ENCODE measurements around the gene C1QL4. TPM values are rescaled to one million over a fixed set of nuclear protein-coding genes. Genes with fewer than 3 reads are reported as not detected.
"Not testable (repeated sequence)": the region's sequence is repeated elsewhere in the genome, so short reads cannot be mapped to it uniquely, and the experiment has no call there.

The C1QL4 gene
- total RNA-seq, 1 donor from 2014 or later = 0.63 TPM

DNA sequence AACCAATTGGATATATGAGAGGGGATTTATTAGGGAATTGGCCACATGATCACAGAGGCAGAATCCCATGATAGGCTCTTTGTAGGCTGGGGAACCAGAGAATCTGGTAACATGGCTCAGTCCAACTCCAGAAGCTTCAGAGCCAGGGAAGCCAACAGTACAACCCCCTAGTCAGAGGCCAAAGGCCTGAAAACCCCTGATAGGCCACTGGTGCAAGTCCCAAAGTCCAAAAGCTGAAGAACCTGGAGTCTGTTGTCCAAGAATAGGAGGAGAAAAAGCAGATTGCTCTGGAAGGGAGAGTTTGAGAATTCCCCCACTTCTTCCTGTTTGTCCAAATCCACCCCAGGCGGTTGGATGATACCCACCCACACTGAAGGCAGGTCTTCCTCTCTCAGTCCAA lies 22.2 kb downstream of the C1QL4 start:
- Mint-ChIP-seq H3K36me3 (ENCODE audit: low read depth) (no peaks in the 10 kb centered on the region), H3K27me3 (ENCODE audit: low read depth) (peaks cover 34% of the 10 kb centered on the region), H3K4me1 (no peaks in the 10 kb centered on the region), H3K27ac (ENCODE audit: unreplicated experiment) (no peak overlapping the region), H3K4me3 (no peak overlapping the region), H3K9me3 (no peaks in the 10 kb centered on the region)
- no peak for TF ChIP-seq CTCF (conservative IDR thresholded peaks at IDR 0.05)
- DNase-seq (ENCODE audit: low read depth, low spot score) = no peak

GRCh38 chr12:49310451-49311000 lies 26.5 kb downstream of the C1QL4 start:
- not testable (repeated sequence) for H3K4me3 Mint-ChIP-seq; H3K4me1 Mint-ChIP-seq; H3K36me3 Mint-ChIP-seq (ENCODE audit: low read depth); H3K27ac Mint-ChIP-seq (ENCODE audit: unreplicated experiment); DNase-seq (ENCODE audit: low read depth, low spot score); H3K9me3 Mint-ChIP-seq
- H3K27me3 Mint-ChIP-seq (ENCODE audit: low read depth) = peaks cover 55% of the 10 kb centered on the region

DNA sequence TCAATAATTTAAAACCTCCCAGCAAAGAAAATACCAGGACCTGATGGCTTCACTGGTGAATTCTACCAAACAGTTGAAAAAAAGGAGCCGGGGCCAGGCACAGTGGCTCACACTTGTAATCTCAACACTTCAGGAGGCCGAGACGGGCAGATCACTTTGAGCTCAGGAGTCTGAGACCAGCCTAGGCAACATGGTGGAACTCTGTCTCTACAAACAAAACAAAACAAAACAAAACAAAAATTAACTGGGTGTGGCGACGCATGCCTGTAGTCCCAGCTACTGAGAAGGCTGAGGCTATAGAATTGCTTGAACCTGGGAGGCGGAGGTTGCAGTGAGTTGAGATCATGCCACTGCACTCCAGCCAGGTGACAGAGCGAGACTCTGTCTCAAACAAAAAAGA lies 27.6 kb downstream of the C1QL4 start:
- H3K4me1 Mint-ChIP-seq = no peaks in the 10 kb centered on the region
- H3K36me3 Mint-ChIP-seq (ENCODE audit: low read depth) = no peaks in the 10 kb centered on the region
- no peaks in the 10 kb centered on the region for H3K9me3 Mint-ChIP-seq
- no peak for TF ChIP-seq CTCF (conservative IDR thresholded peaks at IDR 0.05)
- no peak overlapping the region for H3K4me3 Mint-ChIP-seq
- no peak overlapping the region for H3K27ac Mint-ChIP-seq (ENCODE audit: unreplicated experiment)
- DNase-seq (ENCODE audit: low read depth, low spot score) = no peak
- peaks cover 59% of the 10 kb centered on the region for H3K27me3 Mint-ChIP-seq (ENCODE audit: low read depth)

DNA sequence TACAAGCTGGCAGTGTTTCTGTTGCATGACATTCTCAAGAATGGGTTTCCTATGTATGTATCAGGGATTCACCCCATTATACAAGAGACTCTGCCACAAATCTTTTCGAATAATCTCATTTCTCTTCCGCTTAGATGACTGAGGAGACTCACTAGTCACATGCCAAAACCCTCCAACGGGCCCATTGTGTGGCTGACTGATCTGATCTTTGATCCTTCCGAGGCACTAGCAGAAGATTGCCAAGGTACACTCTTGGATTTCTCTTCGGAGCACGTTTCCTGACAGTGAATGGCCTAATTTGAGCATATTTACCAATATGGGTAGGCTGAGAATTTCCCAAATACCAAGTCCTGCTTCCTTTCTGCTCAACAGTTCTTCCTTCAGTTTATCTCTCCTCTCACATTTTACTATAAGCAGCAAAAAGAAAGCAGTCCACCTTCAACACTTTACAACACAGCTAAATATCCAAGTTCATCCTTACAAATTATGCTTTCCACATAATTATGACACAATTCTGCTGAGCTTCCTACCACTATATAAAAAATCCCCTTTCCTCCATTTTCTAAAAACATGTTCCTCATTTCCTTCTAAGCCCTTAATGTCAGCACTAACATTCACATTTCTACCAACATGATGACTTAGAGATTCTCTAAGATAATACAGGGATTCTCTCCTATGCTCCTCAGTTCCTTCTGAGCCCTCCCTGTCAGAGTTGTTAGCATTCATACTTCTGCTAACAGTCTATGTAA lies 31.1 kb downstream of the C1QL4 start:
- no peak for TF ChIP-seq CTCF (conservative IDR thresholded peaks at IDR 0.05)
- no peak overlapping the region for H3K4me3 Mint-ChIP-seq
- H3K27ac Mint-ChIP-seq (ENCODE audit: unreplicated experiment) = no peak overlapping the region
- no peaks in the 10 kb centered on the region for H3K36me3 Mint-ChIP-seq (ENCODE audit: low read depth)
- DNase-seq (ENCODE audit: low read depth, low spot score) = no peak
- H3K27me3 Mint-ChIP-seq (ENCODE audit: low read depth) = peaks cover 63% of the 10 kb centered on the region
- H3K4me1 Mint-ChIP-seq = no peaks in the 10 kb centered on the region
- no peaks in the 10 kb centered on the region for H3K9me3 Mint-ChIP-seq

- Mint-ChIP-seq H3K36me3 (ENCODE audit: low read depth) (no peaks in the 10 kb centered on the region), H3K9me3 (no peaks in the 10 kb centered on the region), H3K4me1 (no peaks in the 10 kb centered on the region), H3K4me3 (no peak overlapping the region), H3K27ac (ENCODE audit: unreplicated experiment) (no peak overlapping the region), H3K27me3 (ENCODE audit: low read depth) (peaks cover 59% of the 10 kb centered on the region)
- no peak for TF ChIP-seq CTCF (conservative IDR thresholded peaks at IDR 0.05)
- no peak for DNase-seq (ENCODE audit: low read depth, low spot score)
Measured at GRCh38 chr12:49304161-49304560, 32.8 kb downstream of the C1QL4 start.

DNA sequence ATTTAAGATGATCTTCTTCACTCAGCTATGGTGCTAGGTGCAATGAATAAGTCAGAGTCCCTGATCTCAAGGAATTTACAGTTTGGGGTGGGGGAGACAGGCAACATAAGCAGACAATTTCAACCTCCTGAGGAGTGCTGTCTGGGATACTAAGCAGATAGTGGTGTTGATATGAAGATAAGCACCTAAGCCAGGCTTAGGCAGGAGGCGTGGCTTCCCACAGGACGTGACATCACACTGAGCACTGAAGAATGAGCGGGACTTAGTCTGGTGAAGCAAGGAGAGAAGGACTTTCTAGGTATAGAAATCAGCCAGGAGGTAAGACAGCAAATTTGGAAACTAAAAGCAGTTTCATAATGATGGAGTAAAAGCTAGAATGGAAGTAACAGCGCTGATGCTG lies 35.2 kb downstream of the C1QL4 start:
- no peaks in the 10 kb centered on the region for H3K36me3 Mint-ChIP-seq (ENCODE audit: low read depth)
- H3K27me3 Mint-ChIP-seq (ENCODE audit: low read depth) = peaks cover 68% of the 10 kb centered on the region
- no peak overlapping the region for H3K27ac Mint-ChIP-seq (ENCODE audit: unreplicated experiment)
- H3K9me3 Mint-ChIP-seq = no peaks in the 10 kb centered on the region
- TF ChIP-seq CTCF (conservative IDR thresholded peaks at IDR 0.05) = no peak
- H3K4me1 Mint-ChIP-seq = peaks cover 4% of the 10 kb centered on the region
- DNase-seq (ENCODE audit: low read depth, low spot score) = no peak
- H3K4me3 Mint-ChIP-seq = no peak overlapping the region
